NCI-H774 (cell line): ENCODE measurements around the gene SLC38A8.

Source experiments
- DNase-seq: peaks from one replicate; lab custom pipeline; 2025; lab: John Stamatoyannopoulos, UW

Gene SLC38A8

DNA sequence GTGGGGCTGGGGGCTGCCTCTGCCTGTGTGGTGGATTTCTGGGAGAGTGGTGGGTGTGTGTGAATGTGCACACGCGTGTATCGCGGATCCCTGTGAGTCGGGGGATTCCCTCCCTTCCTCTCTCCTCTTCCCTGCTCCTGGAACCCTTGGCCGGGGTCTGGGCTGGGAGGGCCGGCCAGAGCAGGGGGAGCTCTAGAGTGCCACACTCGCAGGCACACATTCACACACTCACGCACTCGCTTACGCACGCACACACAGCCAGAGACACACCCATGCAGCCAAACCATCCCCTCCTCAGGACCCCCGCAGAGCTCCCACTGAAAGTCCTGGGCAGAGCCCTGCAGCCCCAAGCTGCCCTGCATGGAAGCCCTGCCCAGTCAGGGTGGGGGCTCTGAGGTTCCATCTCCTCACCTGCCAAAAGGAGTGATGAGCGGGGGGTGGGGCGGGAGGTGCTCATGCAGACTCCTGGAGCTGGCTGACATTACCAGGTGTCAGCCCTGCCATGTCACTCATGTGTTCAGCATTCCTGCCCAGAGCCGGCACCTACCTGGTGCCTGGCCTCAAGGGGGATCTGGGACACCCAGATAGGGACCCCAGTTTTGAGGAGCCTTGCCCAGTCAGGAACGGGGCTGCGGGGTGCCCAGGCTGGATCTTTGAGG is 72.7 kb downstream of the SLC38A8 start:
- DNase-seq: no peak

DNA sequence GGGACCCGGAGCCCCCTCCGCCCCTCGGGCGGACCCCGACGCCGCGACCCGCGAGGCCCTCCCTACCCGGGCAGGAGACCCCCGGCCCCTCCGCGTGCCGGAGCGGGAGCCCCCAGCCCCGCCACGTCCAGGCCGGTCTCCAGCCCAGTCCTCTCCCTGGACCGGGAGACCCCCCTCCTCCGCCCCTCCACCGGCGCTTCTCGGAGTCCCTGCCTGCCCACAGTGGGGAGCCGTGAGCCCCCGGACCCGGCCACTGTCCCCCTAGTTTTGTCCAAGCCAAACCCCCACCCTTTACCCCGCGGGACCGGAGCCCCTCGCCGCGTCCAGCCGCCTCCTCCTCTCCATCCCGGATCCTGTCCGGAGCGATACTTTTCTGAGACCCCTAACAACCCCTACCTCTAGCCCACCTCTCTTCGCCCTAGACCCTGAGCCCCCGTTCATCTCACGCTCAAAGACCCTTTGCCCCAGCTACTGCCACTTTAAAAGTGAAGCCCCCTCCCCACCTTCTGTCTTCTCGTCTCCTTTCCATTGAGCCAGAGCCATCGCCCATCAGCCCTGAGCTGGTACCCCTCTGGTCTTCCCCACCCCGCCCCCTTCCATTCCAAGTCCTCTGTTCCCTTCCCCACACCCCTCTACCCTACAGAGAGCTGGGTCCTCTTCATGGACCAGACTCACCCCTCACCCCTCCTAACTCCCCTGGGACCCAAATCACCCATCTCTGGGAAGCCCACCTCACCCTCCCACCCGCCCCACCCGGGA is 73.5 kb downstream of the SLC38A8 start:
- DNase-seq: no peak

DNA sequence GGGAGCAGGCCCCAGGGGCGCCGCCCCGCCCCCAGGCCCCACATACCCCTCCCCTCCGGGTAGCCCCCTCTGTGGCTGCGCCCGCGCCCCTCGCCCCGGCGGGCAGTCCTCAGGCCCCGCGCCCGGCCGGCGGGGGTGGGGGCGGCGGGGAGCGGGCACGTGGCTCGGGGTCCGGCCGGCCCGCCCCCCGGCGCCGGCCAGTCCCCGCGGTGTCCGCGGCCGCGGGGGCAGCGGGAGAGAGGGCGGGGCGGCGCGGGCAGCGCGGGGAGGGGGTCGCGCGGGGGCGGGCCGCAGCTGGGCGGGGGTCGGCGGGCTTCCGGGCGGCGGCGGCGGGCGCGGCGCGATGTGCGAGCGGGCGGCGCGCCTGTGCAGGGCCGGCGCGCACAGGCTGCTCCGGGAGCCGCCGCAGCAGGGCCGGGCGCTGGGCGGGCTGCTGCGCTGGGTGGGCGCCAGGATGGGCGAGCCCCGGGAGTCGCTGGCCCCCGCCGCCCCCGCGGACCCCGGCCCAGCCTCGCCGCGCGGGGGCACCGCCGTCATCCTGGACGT is 74.2 kb downstream of the SLC38A8 start:
- no peak for DNase-seq

DNA sequence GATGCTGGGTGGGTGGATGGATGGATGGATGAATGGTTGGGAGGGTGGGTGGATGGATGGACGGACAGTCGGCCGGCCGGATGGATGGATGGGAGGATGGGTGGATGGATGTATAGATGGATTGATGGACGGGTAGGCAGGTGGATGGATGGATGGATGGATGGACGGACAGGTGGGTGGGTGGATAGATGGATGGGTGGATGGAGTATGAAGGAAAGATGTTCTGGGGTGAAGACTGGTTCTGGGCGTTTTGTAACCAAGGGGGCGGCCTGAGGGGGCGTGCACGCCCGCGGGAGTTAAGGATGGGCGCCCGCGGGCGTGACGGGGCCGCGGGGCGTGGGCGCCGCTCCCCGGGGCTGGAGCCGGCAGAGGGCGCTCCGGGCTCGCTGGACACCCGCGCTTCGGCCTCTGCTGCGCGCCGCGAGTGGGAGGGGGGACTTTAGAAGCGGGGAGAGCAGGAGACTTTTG is 74.7 kb downstream of the SLC38A8 start, which contains the start of gene NECAB2:
Gene NECAB2 (plus strand): TSS at position 407 of the 468 bp plus-strand sequence. CDS start 405 bp downstream, outside the sequence.
- peak; percentile 8 for DNase-seq

DNA sequence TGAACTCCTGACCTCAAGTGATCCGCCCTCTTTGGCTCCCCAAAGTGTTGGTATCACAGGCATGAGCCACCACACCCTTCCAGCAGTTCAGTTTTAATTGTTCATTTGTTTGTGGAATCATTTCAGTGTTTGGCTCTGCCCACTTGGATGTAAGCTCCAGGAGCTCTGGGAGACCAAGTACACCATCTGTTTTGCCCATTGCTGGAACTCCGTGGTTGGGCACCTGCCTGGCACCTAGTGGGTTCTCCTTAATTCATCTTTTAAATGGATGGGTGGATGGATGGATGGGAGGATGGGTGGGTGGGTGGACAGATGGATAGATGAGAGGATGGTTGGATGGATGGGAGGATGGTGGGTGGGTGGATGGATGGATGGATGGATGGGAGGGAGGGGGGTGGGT is 75.5 kb downstream of the SLC38A8 start:
- DNase-seq: no peak

DNA sequence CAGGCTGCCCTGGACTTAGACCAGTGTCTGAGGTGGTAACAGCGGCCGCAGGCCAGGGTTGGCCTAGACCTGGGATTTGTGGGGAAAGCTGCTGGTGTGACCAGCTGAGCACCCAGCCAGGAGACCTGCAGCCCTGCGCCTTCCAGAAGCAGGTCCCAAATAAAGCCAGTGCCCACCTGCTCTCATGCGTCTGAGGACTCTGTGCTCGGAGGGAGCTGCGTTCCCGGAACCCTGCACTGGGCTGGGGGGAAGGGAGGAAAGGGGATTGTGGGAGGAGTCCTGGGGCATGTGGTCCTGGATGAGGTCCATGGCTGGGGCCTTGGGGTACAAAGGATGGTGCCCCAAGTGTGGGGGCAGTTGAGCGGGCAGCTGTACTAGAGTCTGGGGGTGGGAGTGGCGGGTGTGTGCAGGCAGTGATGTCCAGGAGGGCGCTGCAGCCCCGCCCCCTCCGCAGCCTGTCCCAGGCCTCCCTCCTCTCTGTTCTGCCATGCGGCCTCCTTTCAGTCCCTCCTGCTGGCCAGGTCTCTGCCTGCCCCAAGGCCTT is 76.4 kb downstream of the SLC38A8 start:
- no peak for DNase-seq

DNA sequence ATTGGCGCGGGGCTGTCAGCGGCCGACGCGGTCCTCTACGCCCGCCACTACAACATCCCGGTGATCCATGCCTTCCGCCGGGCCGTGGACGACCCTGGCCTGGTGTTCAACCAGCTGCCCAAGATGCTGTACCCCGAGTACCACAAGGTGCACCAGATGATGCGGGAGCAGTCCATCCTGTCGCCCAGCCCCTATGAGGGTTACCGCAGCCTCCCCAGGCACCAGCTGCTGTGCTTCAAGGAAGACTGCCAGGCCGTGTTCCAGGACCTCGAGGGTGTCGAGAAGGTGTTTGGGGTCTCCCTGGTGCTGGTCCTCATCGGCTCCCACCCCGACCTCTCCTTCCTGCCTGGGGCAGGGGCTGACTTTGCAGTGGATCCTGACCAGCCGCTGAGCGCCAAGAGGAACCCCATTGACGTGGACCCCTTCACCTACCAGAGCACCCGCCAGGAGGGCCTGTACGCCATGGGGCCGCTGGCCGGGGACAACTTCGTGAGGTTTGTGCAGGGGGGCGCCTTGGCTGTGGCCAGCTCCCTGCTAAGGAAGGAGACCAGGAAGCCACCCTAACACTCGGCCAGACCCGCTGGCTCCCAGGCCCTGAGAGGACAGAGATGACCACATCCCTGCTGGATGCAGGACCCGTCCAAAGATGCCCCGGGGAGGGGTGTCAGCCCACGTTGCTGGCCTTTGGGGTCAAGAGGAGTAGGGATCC is 77.0 kb downstream of the SLC38A8 start:
- no peak for DNase-seq

DNA sequence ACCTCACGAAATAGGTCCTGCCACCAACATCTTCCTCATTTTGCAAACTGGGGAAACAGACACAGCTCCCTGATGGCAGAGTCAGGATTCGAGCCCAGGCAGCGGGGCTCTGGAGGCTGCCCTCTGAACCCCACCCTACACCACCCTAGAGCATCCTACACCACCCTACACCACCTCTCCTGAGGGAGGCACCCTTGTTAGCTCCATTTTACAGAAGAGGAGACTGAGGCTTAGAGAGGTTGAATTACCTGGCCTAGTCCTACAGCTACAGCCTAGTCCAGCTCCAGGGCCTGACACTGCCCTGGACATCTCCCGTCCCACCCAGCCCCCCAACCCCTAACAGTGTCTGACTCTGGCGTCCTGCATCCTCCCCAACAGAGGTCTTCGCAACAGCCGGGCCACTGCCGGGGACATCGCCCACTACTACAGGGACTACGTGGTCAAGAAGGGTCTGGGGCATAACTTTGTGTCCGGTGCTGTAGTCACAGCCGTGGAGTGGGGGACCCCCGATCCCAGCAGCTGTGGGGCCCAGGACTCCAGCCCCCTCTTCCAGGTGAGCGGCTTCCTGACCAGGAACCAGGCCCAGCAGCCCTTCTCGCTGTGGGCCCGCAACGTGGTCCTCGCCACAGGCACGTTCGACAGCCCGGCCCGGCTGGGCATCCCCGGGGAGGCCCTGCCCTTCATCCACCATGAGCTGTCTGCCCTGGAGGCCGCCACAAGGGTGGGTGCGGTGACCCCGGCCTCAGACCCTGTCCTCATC is 77.7 kb downstream of the SLC38A8 start:
- DNase-seq: no peak

DNA sequence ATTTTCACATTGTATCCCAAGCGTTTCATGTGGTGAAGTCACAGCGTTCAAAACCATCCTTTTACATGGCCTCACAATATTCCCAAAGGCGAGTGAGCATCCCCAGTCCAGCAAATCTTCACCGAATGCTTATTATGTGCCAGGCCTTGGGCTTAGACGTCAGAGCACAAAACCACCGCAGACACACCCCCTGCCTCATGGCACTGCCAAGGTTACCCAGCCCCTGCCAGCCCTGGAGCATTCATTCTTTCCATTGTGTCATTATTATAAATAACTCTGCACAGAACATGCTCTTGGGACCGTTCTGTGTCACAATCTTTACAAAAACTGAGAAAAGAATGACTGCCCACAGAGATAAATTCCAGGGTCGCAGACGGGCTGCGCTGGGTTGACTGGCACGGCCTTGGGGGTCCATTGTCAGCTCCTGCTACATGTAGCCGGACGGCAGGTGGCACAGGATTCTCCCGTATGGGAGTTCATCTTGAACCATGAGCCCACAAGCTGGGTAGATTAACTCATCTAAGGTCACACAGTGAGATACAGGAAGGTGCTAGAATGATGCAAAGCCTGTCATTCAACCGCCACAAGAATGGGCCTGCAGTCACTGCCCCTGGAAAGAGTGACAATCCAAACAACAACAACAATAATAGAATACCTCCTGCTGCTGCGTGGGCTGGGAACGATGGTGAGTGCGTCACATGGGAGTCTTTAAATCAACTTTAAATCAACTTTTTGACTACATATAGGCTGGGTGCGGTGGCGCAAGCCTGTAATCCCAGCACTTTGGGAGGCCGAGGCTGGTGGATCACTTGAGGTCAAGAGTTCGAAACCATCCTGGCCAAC is 79.1 kb downstream of the SLC38A8 start:
- no peak for DNase-seq

DNA sequence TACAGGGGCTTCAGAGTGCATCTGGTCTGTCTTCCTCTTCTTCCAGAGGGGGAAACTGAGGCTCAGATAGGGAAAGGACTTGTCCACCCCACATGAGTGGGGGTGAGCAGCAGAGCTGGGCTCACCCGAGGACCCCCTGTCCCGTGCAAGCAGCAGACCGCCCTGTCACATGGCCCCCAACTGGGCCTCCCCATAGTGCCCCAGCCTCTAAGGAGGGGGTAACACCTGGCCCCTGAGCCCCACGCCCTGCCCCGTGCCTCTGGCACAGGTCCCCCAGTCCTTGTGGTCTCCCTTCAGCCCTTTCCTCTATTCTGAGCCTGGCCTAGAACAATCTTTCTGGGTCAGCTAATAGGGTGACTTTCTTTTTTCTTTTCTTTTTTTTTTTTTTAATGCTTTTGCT is 81.0 kb downstream of the SLC38A8 start:
- DNase-seq: no peak

DNA sequence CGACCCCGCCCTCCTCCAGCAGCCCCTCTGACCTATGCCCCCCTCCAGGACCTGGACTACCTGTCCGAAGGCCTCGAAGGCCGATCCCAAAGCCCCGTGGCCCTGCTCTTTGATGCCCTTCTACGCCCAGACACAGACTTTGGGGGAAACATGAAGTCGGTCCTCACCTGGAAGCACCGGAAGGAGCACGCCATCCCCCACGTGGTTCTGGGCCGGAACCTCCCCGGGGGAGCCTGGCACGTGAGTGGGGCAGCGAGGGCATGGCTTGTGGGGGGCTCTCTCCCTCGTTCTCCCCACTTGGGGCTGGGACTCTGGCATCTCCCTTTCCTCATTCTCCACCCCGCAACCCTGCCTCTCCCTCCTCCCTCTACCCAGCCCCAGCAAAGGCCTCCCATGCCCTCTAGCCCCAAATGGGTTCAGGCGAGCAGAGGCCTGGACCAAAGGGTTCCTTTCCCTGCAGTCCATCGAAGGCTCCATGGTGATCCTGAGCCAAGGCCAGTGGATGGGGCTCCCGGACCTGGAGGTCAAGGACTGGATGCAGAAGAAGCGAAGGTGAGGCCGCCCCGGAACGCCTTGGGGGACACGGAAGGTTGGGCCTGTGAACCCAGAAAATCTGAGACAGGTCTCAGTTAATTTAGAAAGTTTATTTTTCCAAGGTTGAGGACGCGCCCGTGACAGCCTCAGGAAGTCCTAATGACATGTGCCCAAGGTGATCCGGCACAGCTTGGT is 81.9 kb downstream of the SLC38A8 start:
- DNase-seq: no peak
